MCF 10A (cell line): Measurements from ENCODE around the gene COL6A1. TPM values are rescaled to one million over a fixed set of nuclear protein-coding genes. Genes with fewer than 3 reads are reported as not detected.

Experiments
- BruUV-seq: library from RNA; stranded (reverse); fragments of 400-500 nt; replicated peaks from 2 replicates; lab custom pipeline; 2021; lab: Mats Ljungman, UMichigan
- CTCF ChIA-PET: fragments of 300-600 bp; sonication (Branson Sonifier 250); formaldehyde crosslinking; extraction: SDS; loops from one replicate; lab custom pipeline; 2021; ENCODE audit warnings: antibody characterized with exemption, inconsistent platforms; lab: Yijun Ruan, JAX
- POLR2A ChIA-PET: fragments of 300-600, 350-650 bp; sonication (Branson Sonifier 250); formaldehyde crosslinking; extraction: SDS; loops from one replicate; lab custom pipeline; 2020; ENCODE audit warnings: antibody characterized with exemption, inconsistent platforms; lab: Yijun Ruan, JAX
- DNase-seq: peaks from one replicate; pipeline ENCODE4 v3.0.0-alpha.2; 2018; ENCODE audit not compliant: unreplicated experiment
- H3K27ac Mint-ChIP-seq: one replicate; pipeline ENCODE4 v1.8.0; 2022; ENCODE audit warnings: mild to moderate bottlenecking, low read depth, mixed read lengths; ENCODE audit not compliant: unreplicated experiment
- H3K27me3 Mint-ChIP-seq: one replicate; pipeline ENCODE4 v1.8.0; 2022; ENCODE audit warnings: mixed read lengths; ENCODE audit not compliant: insufficient read depth, unreplicated experiment
- H3K36me3 Mint-ChIP-seq: one replicate; pipeline ENCODE4 v1.8.0; 2022; ENCODE audit warnings: mild to moderate bottlenecking, moderate library complexity, mixed read lengths; ENCODE audit not compliant: insufficient read depth, unreplicated experiment
- H3K4me1 Mint-ChIP-seq: one replicate; pipeline ENCODE4 v1.8.0; 2022; ENCODE audit warnings: mixed read lengths; ENCODE audit not compliant: insufficient read depth, unreplicated experiment
- H3K4me3 Mint-ChIP-seq: one replicate; pipeline ENCODE4 v1.8.0; 2022; ENCODE audit warnings: mild to moderate bottlenecking, moderate library complexity, mixed read lengths; ENCODE audit not compliant: unreplicated experiment
- H3K9me3 Mint-ChIP-seq: one replicate; pipeline ENCODE4 v1.8.0; 2022; ENCODE audit warnings: mixed read lengths; ENCODE audit not compliant: unreplicated experiment
- CTCF ChIP-seq: fragments of 200-600 bp; IDR thresholded peaks from one replicate; pipeline ENCODE4 v1.8.0; 2022; ENCODE audit warnings: antibody characterized with exemption, mild to moderate bottlenecking; ENCODE audit not compliant: unreplicated experiment
- intact Hi-C: fragments of 100-400 bp; cut with micrococcal nuclease; formaldehyde crosslinking; loops from 2 replicates; pipeline ENCODE4 v1.14.1; 2022
- total RNA-seq: library from RNA; stranded (reverse); gene quantifications from 2 replicates; pipeline ENCODE4 v1.2.3, GENCODE V29; 2022

COL6A1 gene
- total RNA-seq, 1 experiment from 2014 or later: 3.2 TPM

- H3K9me3 Mint-ChIP-seq: no peaks in the 10 kb centered on the region
- H3K27ac Mint-ChIP-seq: no peak overlapping the region
- TF ChIP-seq CTCF: no peak
- CTCF ChIA-PET: interaction anchor here (0.6 to 2.0 kb wide), 2 partner anchors 10 to 100 kb away, joined by 6 to 13 read pairs; no protein-coding TSS in a partner anchor
- no peaks in the 10 kb centered on the region for H3K4me1 Mint-ChIP-seq
- DNase-seq: no peak
- H3K4me3 Mint-ChIP-seq: no peak overlapping the region
- H3K36me3 Mint-ChIP-seq: peaks cover 4% of the 10 kb centered on the region
- no TSS peak for BruUV-seq
- H3K27me3 Mint-ChIP-seq: peaks cover 24% of the 10 kb centered on the region
- intact Hi-C loops: no loop called here
- POLR2A ChIA-PET: no interaction called here
Observed at GRCh38 chr21:45980697-45981096, 873 bp upstream of the COL6A1 start.

- no TSS peak for BruUV-seq
- Mint-ChIP-seq H3K36me3 (peaks cover 4% of the 10 kb centered on the region), H3K4me3 (peak overlapping the region; percentile 54), H3K27ac (no peak overlapping the region), H3K9me3 (no peaks in the 10 kb centered on the region), H3K27me3 (peaks cover 18% of the 10 kb centered on the region), H3K4me1 (no peaks in the 10 kb centered on the region)
- CTCF ChIA-PET: interaction anchor here (0.9 kb wide), 1 partner anchor 139 kb away, joined by 5 read pairs; no protein-coding TSS in a partner anchor
- no peak for DNase-seq
- no peak for TF ChIP-seq CTCF
- intact Hi-C loops: no loop called here
- POLR2A ChIA-PET: interaction anchor here (0.6 kb wide), 1 partner anchor 15 kb away, joined by 3 read pairs; no protein-coding TSS in a partner anchor
Observed at GRCh38 chr21:45982092-45982757, 655 bp downstream of the COL6A1 start.

- ChIA-PET POLR2A (interaction anchor here (0.7 to 0.8 kb wide), 2 partner anchors 10 to 1619 kb away, joined by 3 read pairs; no protein-coding TSS in a partner anchor), CTCF (interaction anchor here (0.9 kb wide), 1 partner anchor 138 kb away, joined by 5 read pairs; no protein-coding TSS in a partner anchor)
- H3K4me1 Mint-ChIP-seq: no peaks in the 10 kb centered on the region
- no peak overlapping the region for H3K27ac Mint-ChIP-seq
- DNase-seq: no peak
- peak overlapping the region; percentile 54 for H3K4me3 Mint-ChIP-seq
- no peaks in the 10 kb centered on the region for H3K9me3 Mint-ChIP-seq
- TF ChIP-seq CTCF: no peak
- H3K27me3 Mint-ChIP-seq: peaks cover 18% of the 10 kb centered on the region
- peaks cover 4% of the 10 kb centered on the region for H3K36me3 Mint-ChIP-seq
- no TSS peak for BruUV-seq
- intact Hi-C loops: no loop called here
Observed at GRCh38 chr21:45982758-45983648, 1.4 kb downstream of the COL6A1 start.

- Mint-ChIP-seq H3K36me3 (peaks cover 4% of the 10 kb centered on the region), H3K27ac (no peak overlapping the region), H3K4me3 (no peak overlapping the region), H3K4me1 (no peaks in the 10 kb centered on the region), H3K9me3 (no peaks in the 10 kb centered on the region), H3K27me3 (peaks cover 18% of the 10 kb centered on the region)
- TF ChIP-seq CTCF: no peak
- intact Hi-C loops: no loop called here
- DNase-seq: no peak
- no TSS peak for BruUV-seq
- POLR2A ChIA-PET: interaction anchor here (0.7 to 0.8 kb wide), 2 partner anchors 9 to 1619 kb away, joined by 3 read pairs; no protein-coding TSS in a partner anchor
- CTCF ChIA-PET: no interaction called here
Observed at GRCh38 chr21:45983649-45983965, 2.0 kb downstream of the COL6A1 start.
